ENCODE results near the gene B3GNT7.

GRCh38 chr2:231391981-231392380 lies 3.5 kb upstream of the B3GNT7 start:
- TF ChIP-seq, protein P1, sequence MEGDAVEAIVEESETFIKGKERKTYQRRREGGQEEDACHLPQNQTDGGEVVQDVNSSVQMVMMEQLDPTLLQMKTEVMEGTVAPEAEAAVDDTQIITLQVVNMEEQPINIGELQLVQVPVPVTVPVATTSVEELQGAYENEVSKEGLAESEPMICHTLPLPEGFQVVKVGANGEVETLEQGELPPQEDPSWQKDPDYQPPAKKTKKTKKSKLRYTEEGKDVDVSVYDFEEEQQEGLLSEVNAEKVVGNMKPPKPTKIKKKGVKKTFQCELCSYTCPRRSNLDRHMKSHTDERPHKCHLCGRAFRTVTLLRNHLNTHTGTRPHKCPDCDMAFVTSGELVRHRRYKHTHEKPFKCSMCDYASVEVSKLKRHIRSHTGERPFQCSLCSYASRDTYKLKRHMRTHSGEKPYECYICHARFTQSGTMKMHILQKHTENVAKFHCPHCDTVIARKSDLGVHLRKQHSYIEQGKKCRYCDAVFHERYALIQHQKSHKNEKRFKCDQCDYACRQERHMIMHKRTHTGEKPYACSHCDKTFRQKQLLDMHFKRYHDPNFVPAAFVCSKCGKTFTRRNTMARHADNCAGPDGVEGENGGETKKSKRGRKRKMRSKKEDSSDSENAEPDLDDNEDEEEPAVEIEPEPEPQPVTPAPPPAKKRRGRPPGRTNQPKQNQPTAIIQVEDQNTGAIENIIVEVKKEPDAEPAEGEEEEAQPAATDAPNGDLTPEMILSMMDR (IDR thresholded peaks at IDR 0.05; ENCODE audit: poor library complexity, severe bottlenecking), result no peak
- TF ChIP-seq SMC3 (conservative IDR thresholded peaks at IDR 0.05; ENCODE audit: poor library complexity) (no peak), EP300 (conservative IDR thresholded peaks at IDR 0.05; ENCODE audit: poor library complexity, severe bottlenecking) (no peak), POLR2AphosphoS5 (IDR thresholded peaks at IDR 0.05) (no peak), EZH2 (IDR thresholded peaks at IDR 0.05; ENCODE audit: borderline replicate concordance, insufficient read depth, low read length, poor library complexity, severe bottlenecking) (no peak), RAD21 (conservative IDR thresholded peaks at IDR 0.05) (no peak), TAF1 (IDR thresholded peaks at IDR 0.05; ENCODE audit: low read depth) (no peak), MXI1 (conservative IDR thresholded peaks at IDR 0.05; ENCODE audit: poor library complexity, severe bottlenecking) (no peak)
- TF ChIP-seq, protein P2, sequence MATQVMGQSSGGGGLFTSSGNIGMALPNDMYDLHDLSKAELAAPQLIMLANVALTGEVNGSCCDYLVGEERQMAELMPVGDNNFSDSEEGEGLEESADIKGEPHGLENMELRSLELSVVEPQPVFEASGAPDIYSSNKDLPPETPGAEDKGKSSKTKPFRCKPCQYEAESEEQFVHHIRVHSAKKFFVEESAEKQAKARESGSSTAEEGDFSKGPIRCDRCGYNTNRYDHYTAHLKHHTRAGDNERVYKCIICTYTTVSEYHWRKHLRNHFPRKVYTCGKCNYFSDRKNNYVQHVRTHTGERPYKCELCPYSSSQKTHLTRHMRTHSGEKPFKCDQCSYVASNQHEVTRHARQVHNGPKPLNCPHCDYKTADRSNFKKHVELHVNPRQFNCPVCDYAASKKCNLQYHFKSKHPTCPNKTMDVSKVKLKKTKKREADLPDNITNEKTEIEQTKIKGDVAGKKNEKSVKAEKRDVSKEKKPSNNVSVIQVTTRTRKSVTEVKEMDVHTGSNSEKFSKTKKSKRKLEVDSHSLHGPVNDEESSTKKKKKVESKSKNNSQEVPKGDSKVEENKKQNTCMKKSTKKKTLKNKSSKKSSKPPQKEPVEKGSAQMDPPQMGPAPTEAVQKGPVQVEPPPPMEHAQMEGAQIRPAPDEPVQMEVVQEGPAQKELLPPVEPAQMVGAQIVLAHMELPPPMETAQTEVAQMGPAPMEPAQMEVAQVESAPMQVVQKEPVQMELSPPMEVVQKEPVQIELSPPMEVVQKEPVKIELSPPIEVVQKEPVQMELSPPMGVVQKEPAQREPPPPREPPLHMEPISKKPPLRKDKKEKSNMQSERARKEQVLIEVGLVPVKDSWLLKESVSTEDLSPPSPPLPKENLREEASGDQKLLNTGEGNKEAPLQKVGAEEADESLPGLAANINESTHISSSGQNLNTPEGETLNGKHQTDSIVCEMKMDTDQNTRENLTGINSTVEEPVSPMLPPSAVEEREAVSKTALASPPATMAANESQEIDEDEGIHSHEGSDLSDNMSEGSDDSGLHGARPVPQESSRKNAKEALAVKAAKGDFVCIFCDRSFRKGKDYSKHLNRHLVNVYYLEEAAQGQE (IDR thresholded peaks at IDR 0.05; ENCODE audit: borderline replicate concordance), result no peak
